GM23338 (cell line): ENCODE data around the gene SMOC2. TPM values are rescaled to one million over a fixed set of nuclear protein-coding genes. Genes with fewer than 3 reads are reported as not detected.

Source experiments
- ATAC-seq: fragments of 200-7000 bp; cut with Tn5 transposase; 3 replicates; pipeline ENCODE4 v1.9.1; 2020
- DNase-seq: peaks from one replicate; pipeline ENCODE4 v3.0.0-alpha.2; 2015; ENCODE audit warnings: low spot score
- H2AFZ ChIP-seq: fragments of 200-600 bp; sonication (generic); 2 replicates; pipeline ENCODE4 v1.8.0; 2016; ENCODE audit warnings: antibody characterized with exemption, mild to moderate bottlenecking, moderate library complexity
- H3F3A ChIP-seq: fragments of 200-600 bp; sonication (generic); replicated peaks from 2 replicates; pipeline ENCODE4 v1.8.0; 2017; ENCODE audit warnings: antibody characterized with exemption, mixed run types, low read depth
- H3K27ac ChIP-seq: fragments of 200-600 bp; sonication (generic); 2 replicates; pipeline ENCODE4 v1.6.1; 2016; ENCODE audit warnings: low read depth
- H3K27me3 ChIP-seq: fragments of 200-600 bp; sonication (generic); 2 replicates; pipeline ENCODE4 v1.8.0; 2016; ENCODE audit warnings: mild to moderate bottlenecking, mixed run types, moderate library complexity; ENCODE audit not compliant: insufficient read depth
- H3K36me3 ChIP-seq: fragments of 200-600 bp; sonication (generic); 2 replicates; pipeline ENCODE4 v1.8.0; 2016; ENCODE audit warnings: mild to moderate bottlenecking; ENCODE audit not compliant: insufficient read depth
- H3K4me1 ChIP-seq: fragments of 200-600 bp; sonication (generic); 2 replicates; pipeline ENCODE4 v1.8.0; 2016; ENCODE audit warnings: mild to moderate bottlenecking, moderate library complexity; ENCODE audit not compliant: insufficient read depth
- H3K4me2 ChIP-seq: fragments of 200-600 bp; sonication (generic); 2 replicates; pipeline ENCODE4 v1.7.1; 2017; ENCODE audit warnings: mixed run types
- H3K4me3 ChIP-seq: fragments of 200-600 bp; sonication (generic); 2 replicates; pipeline ENCODE4 v1.6.1; 2016; ENCODE audit warnings: mixed run types
- H3K79me2 ChIP-seq: fragments of 200-600 bp; sonication (generic); replicated peaks from 2 replicates; pipeline ENCODE4 v1.8.0; 2017; ENCODE audit warnings: mild to moderate bottlenecking; ENCODE audit not compliant: insufficient read depth
- H3K9me2 ChIP-seq: fragments of 200-600 bp; sonication (generic); 2 replicates; pipeline ENCODE4 v1.8.0; 2017; ENCODE audit not compliant: insufficient read depth
- H4K20me1 ChIP-seq: fragments of 200-600 bp; sonication (generic); replicated peaks from 2 replicates; pipeline ENCODE4 v1.8.0; 2017; ENCODE audit warnings: mild to moderate bottlenecking; ENCODE audit not compliant: insufficient read depth
- H3K27ac Mint-ChIP-seq: 2 replicates; pipeline ENCODE4 v1.8.0; 2020; ENCODE audit warnings: inconsistent platforms, mild to moderate bottlenecking, moderate library complexity, mixed read lengths
- H3K27me3 Mint-ChIP-seq: 3 replicates; pipeline ENCODE4 v1.8.0; 2022; ENCODE audit warnings: low read depth, mild to moderate bottlenecking, moderate library complexity, mixed read lengths, inconsistent platforms; ENCODE audit not compliant: insufficient read depth, poor library complexity
- H3K36me3 Mint-ChIP-seq: 3 replicates; pipeline ENCODE4 v1.8.0; 2021; ENCODE audit warnings: low read depth, mild to moderate bottlenecking, inconsistent platforms, moderate library complexity, mixed read lengths
- H3K4me1 Mint-ChIP-seq: 3 replicates; pipeline ENCODE4 v1.8.0; 2020; ENCODE audit warnings: mild to moderate bottlenecking, inconsistent platforms, mixed read lengths
- H3K4me3 Mint-ChIP-seq: 3 replicates; pipeline ENCODE4 v1.8.0; 2021; ENCODE audit warnings: moderate library complexity, mild to moderate bottlenecking, inconsistent platforms, mixed read lengths
- H3K9me3 Mint-ChIP-seq: 3 replicates; pipeline ENCODE4 v1.8.0; 2020; ENCODE audit warnings: moderate library complexity, mild to moderate bottlenecking, inconsistent platforms, mixed read lengths
- CTCF ChIP-seq, 2 experiments: fragments of 200-600 bp in 1 of 2; sonication (generic) in 1 of 2; conservative IDR thresholded peaks; 2 replicates each; pipeline versions ENCODE4 v1.5.1 to v1.6.1; 2016 to 2017; ENCODE audit warnings: antibody characterized with exemption in 2 of 2, low read depth in 2 of 2, mild to moderate bottlenecking in 2 of 2, moderate library complexity in 1 of 2
- EZH2 ChIP-seq: fragments of 200-600 bp; sonication (generic); IDR thresholded peaks from one replicate; pipeline ENCODE4 v1.8.0; 2017; ENCODE audit warnings: antibody characterized with exemption, mild to moderate bottlenecking, low read depth; ENCODE audit not compliant: unreplicated experiment
- EZH2phosphoT487 ChIP-seq: fragments of 200-600 bp; sonication (generic); IDR thresholded peaks from one replicate; pipeline ENCODE4 v1.8.1; 2018; ENCODE audit warnings: antibody characterized with exemption; ENCODE audit not compliant: unreplicated experiment
- JUNB ChIP-seq: IDR thresholded peaks from one replicate; pipeline ENCODE4 v1.6.1; 2016; ENCODE audit warnings: antibody characterized with exemption; ENCODE audit not compliant: unreplicated experiment
- NANOG ChIP-seq: IDR thresholded peaks from 2 replicates; pipeline ENCODE4 v1.6.1; 2016; ENCODE audit warnings: antibody characterized with exemption, borderline replicate concordance
- POLR2AphosphoS5 ChIP-seq: IDR thresholded peaks from 2 replicates; pipeline ENCODE4 v1.6.1; 2016; ENCODE audit warnings: antibody characterized with exemption, low read depth
- REST ChIP-seq: IDR thresholded peaks from one replicate; pipeline ENCODE4 v1.6.1; 2018; ENCODE audit warnings: antibody characterized with exemption; ENCODE audit not compliant: unreplicated experiment
- STAT1 ChIP-seq: IDR thresholded peaks from one replicate; pipeline ENCODE4 v1.6.1; 2016; ENCODE audit warnings: antibody characterized with exemption; ENCODE audit not compliant: unreplicated experiment
- ZNF114 ChIP-seq: fragments of 250-450 bp; sonication (Bioruptor Pico); IDR thresholded peaks from 2 replicates; pipeline ENCODE4 v1.5.0; 2020; ENCODE audit warnings: mild to moderate bottlenecking, moderate library complexity
- ZNF331 ChIP-seq: fragments of 250-450 bp; sonication (Bioruptor Pico); IDR thresholded peaks from 2 replicates; pipeline ENCODE4 v1.5.0; 2020; ENCODE audit warnings: low read depth, mild to moderate bottlenecking, moderate library complexity
- ZNF462 ChIP-seq: fragments of 250-450 bp; sonication (Bioruptor Pico); IDR thresholded peaks from 2 replicates; pipeline ENCODE4 v1.5.0; 2020; ENCODE audit warnings: mild to moderate bottlenecking, moderate library complexity
- polyA plus RNA-seq: library from polyadenylated mRNA; unstranded; fragments of >200 nt; fragmentation: Nextera tagmentation; extraction: Ambion mirVana; gene quantifications from 2 replicates; pipeline ENCODE4 v1.2.1, GENCODE V29; 2016
- total RNA-seq: library from RNA; depleted of rRNA; stranded (reverse); fragments of >200 nt; shearing (Covaris generic); gene quantifications from 2 replicates; pipeline ENCODE4 v1.2.3, GENCODE V29; 2014
- TF ChIP-seq, protein P1 (sequence below): IDR thresholded peaks from 2 replicates; pipeline ENCODE4 v1.6.1; 2016; ENCODE audit warnings: antibody characterized with exemption

SMOC2 gene
- total and polyA plus RNA-seq, 2 experiments from 2014 or later = 4.3 to 6.5 TPM

DNA sequence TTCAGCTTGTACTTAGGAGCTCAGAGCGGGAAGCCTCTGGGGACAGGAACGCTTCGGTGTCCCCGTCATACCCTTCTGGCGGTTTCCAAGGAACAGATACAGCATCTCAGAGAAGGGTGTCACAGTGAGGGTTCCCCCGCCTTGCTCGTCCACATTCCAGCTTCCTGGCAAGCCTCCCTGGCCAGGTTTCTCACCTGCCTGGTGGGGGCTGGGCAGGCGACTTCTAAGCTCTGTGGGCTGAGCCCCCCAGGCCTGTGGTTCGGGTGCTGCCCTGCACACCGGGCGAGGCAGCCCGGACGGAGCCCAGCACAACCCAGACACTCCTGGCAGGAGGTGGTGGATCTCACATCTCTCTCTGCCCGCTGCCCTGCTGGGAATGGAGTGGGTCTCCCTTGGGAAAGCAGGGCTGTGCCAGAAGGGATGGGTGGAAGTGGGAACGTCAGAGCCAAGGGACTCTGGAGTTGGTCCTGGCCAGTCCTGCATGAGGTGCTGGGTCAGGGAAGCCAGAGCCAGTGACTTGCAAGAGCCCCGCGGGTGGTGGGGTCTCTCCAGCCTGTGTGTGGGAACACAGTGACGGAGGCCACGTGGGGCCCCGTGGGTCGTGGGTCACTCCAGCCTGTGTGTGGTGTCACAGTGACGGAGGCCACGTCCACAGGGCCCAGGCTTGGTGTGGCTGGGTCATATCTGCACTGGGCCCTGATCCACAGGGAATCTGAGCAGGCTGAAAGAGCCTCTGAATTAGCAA, 47.7 kb upstream of the SMOC2 start (continued):
- TF ChIP-seq REST = no peak
- TF ChIP-seq ZNF114 (CRISPR knock-in tag) = no peak
- no peak for TF ChIP-seq POLR2AphosphoS5
- TF ChIP-seq JUNB = no peak
- TF ChIP-seq STAT1 = no peak

- Histone ChIP-seq H3F3A (no peaks in the 10 kb centered on the region), H3K4me3 (no peak overlapping the region), H3K79me2 (no peaks in the 10 kb centered on the region), H2AFZ (no peak overlapping the region), H3K9me2 (no peaks in the 10 kb centered on the region), H3K27me3 (no peaks in the 10 kb centered on the region), H3K36me3 (no peaks in the 10 kb centered on the region), H3K4me2 (no peak overlapping the region), H3K4me1 (no peaks in the 10 kb centered on the region), H4K20me1 (no peaks in the 10 kb centered on the region), H3K27ac (no peak overlapping the region)
- peaks cover 10% of the 10 kb centered on the region; the same call in 2 of the 3 replicates for H3K4me1 Mint-ChIP-seq
- peaks cover 4% of the 10 kb centered on the region for H3K27me3 Mint-ChIP-seq
- DNase-seq = no peak
- no peak overlapping the region for H3K27ac Mint-ChIP-seq
- ATAC-seq = no peak
- H3K9me3 Mint-ChIP-seq = peaks cover 6% of the 10 kb centered on the region; the same call in 2 of the 3 replicates
- H3K4me3 Mint-ChIP-seq = no peak overlapping the region
- peaks cover under 1% of the 10 kb centered on the region; the same call in 1 of the 3 replicates for H3K36me3 Mint-ChIP-seq
- no peak for TF ChIP-seq ZNF462 (CRISPR knock-in tag)
- TF ChIP-seq, protein P1, sequence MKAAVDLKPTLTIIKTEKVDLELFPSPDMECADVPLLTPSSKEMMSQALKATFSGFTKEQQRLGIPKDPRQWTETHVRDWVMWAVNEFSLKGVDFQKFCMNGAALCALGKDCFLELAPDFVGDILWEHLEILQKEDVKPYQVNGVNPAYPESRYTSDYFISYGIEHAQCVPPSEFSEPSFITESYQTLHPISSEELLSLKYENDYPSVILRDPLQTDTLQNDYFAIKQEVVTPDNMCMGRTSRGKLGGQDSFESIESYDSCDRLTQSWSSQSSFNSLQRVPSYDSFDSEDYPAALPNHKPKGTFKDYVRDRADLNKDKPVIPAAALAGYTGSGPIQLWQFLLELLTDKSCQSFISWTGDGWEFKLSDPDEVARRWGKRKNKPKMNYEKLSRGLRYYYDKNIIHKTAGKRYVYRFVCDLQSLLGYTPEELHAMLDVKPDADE = no peak
- no peak for TF ChIP-seq CTCF (conservative IDR thresholded peaks at IDR 0.05; ENCODE audit: low read depth in 2 of 2)
- no peak for TF ChIP-seq ZNF114 (CRISPR knock-in tag)
- no peak for TF ChIP-seq EZH2
- no peak for TF ChIP-seq ZNF331 (CRISPR knock-in tag)
- TF ChIP-seq POLR2AphosphoS5 = no peak
- TF ChIP-seq JUNB = no peak
- TF ChIP-seq NANOG = no peak
- TF ChIP-seq EZH2phosphoT487 = no peak
- no peak for TF ChIP-seq STAT1
Measured at GRCh38 chr6:168394606-168395005, 46.4 kb upstream of the SMOC2 start.
